GM18520 (cell line): Measurements from ENCODE around the gene MYO5B.
A peak's percentile ranks its signal among the peaks of the same experiment; 100 is the strongest.
"Not testable (repeated sequence)": the region's sequence is repeated elsewhere in the genome, so short reads cannot be mapped to it uniquely, and the experiment has no call there.

Experiments
- ATAC-seq: cut with Tn5 transposase; IDR thresholded peaks from one replicate; pipeline ENCODE4 v1.9.1; 2021; ENCODE audit not compliant: unreplicated experiment

MYO5B gene

GRCh38 chr18:50107468-50107977 lies 87.4 kb downstream of the MYO5B start:
- ATAC-seq, result no peak

GRCh38 chr18:50105027-50105426 lies 89.9 kb downstream of the MYO5B start:
- no peak for ATAC-seq

GRCh38 chr18:50104421-50104820 lies 90.5 kb downstream of the MYO5B start:
- no peak for ATAC-seq

- ATAC-seq, result peak; percentile 62
These were observed 95.1 kb downstream of the MYO5B start for GRCh38 chr18:50099725-50100407.

- ATAC-seq, result peak; percentile 60
These were observed 97.2 kb downstream of the MYO5B start for GRCh38 chr18:50097702-50098101.

GRCh38 chr18:50096766-50097435 lies 98.0 kb downstream of the MYO5B start:
- ATAC-seq, result no peak

- ATAC-seq, result not testable (repeated sequence)
These were observed 100.2 kb downstream of the MYO5B start for GRCh38 chr18:50094786-50095185.

GRCh38 chr18:50094221-50094773 lies 100.7 kb downstream of the MYO5B start:
- ATAC-seq, result no peak

- ATAC-seq, result no peak
These were observed 101.4 kb downstream of the MYO5B start for GRCh38 chr18:50093366-50094064.

- ATAC-seq, result no peak
These were observed 102.6 kb downstream of the MYO5B start for GRCh38 chr18:50092245-50092805.

- no peak for ATAC-seq
These were observed 103.3 kb downstream of the MYO5B start for GRCh38 chr18:50091509-50092244.

- ATAC-seq, result no peak
These were observed 104.3 kb downstream of the MYO5B start for GRCh38 chr18:50090370-50091312.

GRCh38 chr18:50089702-50090101 lies 105.2 kb downstream of the MYO5B start:
- no peak for ATAC-seq

GRCh38 chr18:50083708-50084107 lies 111.2 kb downstream of the MYO5B start:
- no peak for ATAC-seq

- ATAC-seq, result no peak
These were observed 113.9 kb downstream of the MYO5B start for GRCh38 chr18:50080932-50081560.

- ATAC-seq, result no peak
These were observed 114.6 kb downstream of the MYO5B start for GRCh38 chr18:50080316-50080715.

- no peak for ATAC-seq
These were observed 115.2 kb downstream of the MYO5B start for GRCh38 chr18:50079571-50080295.

GRCh38 chr18:50076277-50076676 lies 118.7 kb downstream of the MYO5B start:
- ATAC-seq, result no peak
